RWPE1 (cell line): ENCODE results near the gene NYNRIN.
A peak's percentile ranks its signal among the peaks of the same experiment; 100 is the strongest.

Experiments
- CTCF ChIA-PET: fragments of 350-600 bp; sonication (Branson Sonifier 250); formaldehyde crosslinking; extraction: SDS; loops from one replicate; lab custom pipeline; 2021; lab: Yijun Ruan, JAX
- POLR2A ChIA-PET: fragments of 400-600 bp; formaldehyde crosslinking; extraction: SDS; loops from one replicate; lab custom pipeline; 2020; ENCODE audit warnings: antibody characterized with exemption; ENCODE audit not compliant: low non-redundant PET; lab: Yijun Ruan, JAX
- DNase-seq: peaks from one replicate; pipeline ENCODE4 v3.0.0; 2012; ENCODE audit warnings: low spot score
- H3K27ac ChIP-seq: fragments of 450-650 bp; 2 replicates; pipeline ENCODE4 v1.5.1; 2017
- CTCF ChIP-seq: fragments of 450-650 bp; conservative IDR thresholded peaks from 2 replicates; pipeline ENCODE4 v1.5.1; 2017; ENCODE audit warnings: low read depth, mild to moderate bottlenecking

Gene NYNRIN

GRCh38 chr14:24435998-24436354, 37.2 kb downstream of the NYNRIN start:
- ChIA-PET CTCF (interaction anchor here (0.8 to 3.2 kb wide), 8 partner anchors 23 to 137 kb away, joined by 3 to 62 read pairs (median 4); partner anchors contain the start of genes LTB4R and LTB4R2), POLR2A (no interaction called here)
- H3K27ac ChIP-seq: peak overlapping the region; percentile 60
- TF ChIP-seq CTCF: no peak
- no peak for DNase-seq

GRCh38 chr14:24436355-24437019, 37.7 kb downstream of the NYNRIN start:
- peak overlapping the region; percentile 60 for H3K27ac ChIP-seq
- DNase-seq: peak; percentile 73
- POLR2A ChIA-PET: no interaction called here

GRCh38 chr14:24437020-24437735, 38.4 kb downstream of the NYNRIN start:
- ChIA-PET POLR2A (no interaction called here), CTCF (interaction anchor here (0.6 to 3.2 kb wide), 13 partner anchors 12 to 993 kb away, joined by 3 to 62 read pairs (median 3); no protein-coding TSS in a partner anchor)
- H3K27ac ChIP-seq: peak overlapping the region; percentile 44
- no peak for DNase-seq
- TF ChIP-seq CTCF: peak; percentile 23

More at GRCh38 chr14:24436355-24437019, 37.7 kb downstream of the NYNRIN start:
- CTCF ChIA-PET: interaction anchor here (0.6 to 3.2 kb wide), 15 partner anchors 11 to 993 kb away, joined by 3 to 62 read pairs (median 4); partner anchors contain the start of genes LTB4R and LTB4R2
- peak; percentile 86 for TF ChIP-seq CTCF

GRCh38 chr14:24437736-24438067, 38.9 kb downstream of the NYNRIN start:
- POLR2A ChIA-PET: no interaction called here
- peak overlapping the region; percentile 44 for H3K27ac ChIP-seq
- TF ChIP-seq CTCF: no peak
- CTCF ChIA-PET: interaction anchor here (0.8 to 3.2 kb wide), 4 partner anchors 101 to 366 kb away, joined by 3 to 62 read pairs (median 8); no protein-coding TSS in a partner anchor
- DNase-seq: no peak

GRCh38 chr14:24438223-24439097, 39.7 kb downstream of the NYNRIN start:
- ChIA-PET POLR2A (no interaction called here), CTCF (interaction anchor here (0.7 to 3.2 kb wide), 5 partner anchors 44 to 367 kb away, joined by 3 to 62 read pairs (median 5); no protein-coding TSS in a partner anchor)
- no peak for TF ChIP-seq CTCF
- no peak for DNase-seq
- H3K27ac ChIP-seq: no peak overlapping the region

- ChIA-PET CTCF (interaction anchor here (0.7 to 1.0 kb wide), 2 partner anchors 43 to 105 kb away, joined by 4 to 5 read pairs; no protein-coding TSS in a partner anchor), POLR2A (no interaction called here)
- no peak for DNase-seq
- H3K27ac ChIP-seq: no peak overlapping the region
- no peak for TF ChIP-seq CTCF
Observed at GRCh38 chr14:24439257-24439656, 40.5 kb downstream of the NYNRIN start.
